H1 (cell line): ENCODE data around the gene RASGRP1. TPM values are rescaled to one million over a fixed set of nuclear protein-coding genes. Genes with fewer than 3 reads are reported as not detected.

Experiments
- CHD2 ChIP-seq: IDR thresholded peaks from 2 replicates; pipeline ENCODE4 v1.6.1; 2012; ENCODE audit warnings: low read length, improper control_type of control experiment
- CHD7 ChIP-seq: fragments of 300-600 bp; sonication (generic); IDR thresholded peaks from 2 replicates; pipeline ENCODE4 v1.7.1; 2012; ENCODE audit warnings: low read length, moderate library complexity, mild to moderate bottlenecking, inconsistent platforms; ENCODE audit not compliant: insufficient replicate concordance
- CTCF ChIP-seq, 3 experiments: IDR thresholded peaks; 1 replicate in 2 of 3; 2 replicates in 1 of 3; pipeline versions ENCODE4 v1.5.1 to v1.6.1; 2011; ENCODE audit warnings: low read length in 3 of 3, mild to moderate bottlenecking in 3 of 3, inconsistent platforms in 2 of 3, low read depth in 1 of 3, moderate library complexity in 1 of 3; ENCODE audit not compliant: insufficient read depth in 1 of 3; ENCODE audit errors: control extremely low read depth in 1 of 3
- EP300 ChIP-seq, 2 experiments: IDR thresholded peaks; 1 replicate in 1 of 2; 2 replicates in 1 of 2; pipeline ENCODE4 v1.6.1; 2011 to 2012; ENCODE audit warnings: low read depth in 2 of 2, low read length in 2 of 2, mild to moderate bottlenecking in 2 of 2, borderline replicate concordance in 1 of 2, inconsistent platforms in 1 of 2, moderate library complexity in 1 of 2
- RXRA ChIP-seq: IDR thresholded peaks from 2 replicates; pipeline ENCODE4 v1.6.1; 2011; ENCODE audit warnings: low read depth, mild to moderate bottlenecking, low read length, moderate library complexity; ENCODE audit not compliant: insufficient read depth
- SAP30 ChIP-seq: fragments of 300-600 bp; sonication (generic); IDR thresholded peaks from 2 replicates; pipeline ENCODE4 v1.7.1; 2012; ENCODE audit warnings: low read length, moderate library complexity, mild to moderate bottlenecking, inconsistent platforms; ENCODE audit not compliant: insufficient read depth, insufficient replicate concordance
- SP1 ChIP-seq: IDR thresholded peaks from 2 replicates; pipeline ENCODE4 v1.6.1; 2011; ENCODE audit warnings: low read depth, low read length
- polyA plus RNA-seq, 7 experiments: library from polyadenylated mRNA; depleted of rRNA in 3 of 7; stranded (reverse) in 5 of 7; unstranded in 2 of 7; fragments of >200 nt in 5 of 7; fragments of 200-250 nt in 2 of 7; gene quantifications; 1 replicate in 5 of 7; 2 replicates in 1 of 7; 4 replicates in 1 of 7; pipeline versions ENCODE4 v1.2.1 to v1.2.3, GENCODE V29; 2011 to 2013; ENCODE audit warnings: missing spikeins in 2 of 7, mixed read lengths in 2 of 7
- total RNA-seq: library from RNA; stranded (reverse); fragmentation: NEBNext Ultra II Directional; extraction: Animal tissue kit (Norgen Biotek cat#: 25700); gene quantifications from 2 replicates; pipeline ENCODE4 v1.2.1, GENCODE V29; 2021

RASGRP1 gene
- total and polyA plus RNA-seq, 2 of the 8 experiments (the other 6 are each of a cell fraction or from before 2014, with no cell fraction given) = 1.1 to 2.1 TPM

- no peak for TF ChIP-seq CHD7
- no peak for TF ChIP-seq EP300 (IDR thresholded peaks at IDR 0.05; ENCODE audit: borderline replicate concordance in 1 of 2, low read depth in 2 of 2, low read length in 2 of 2)
- no peak for TF ChIP-seq SP1
- TF ChIP-seq CTCF (IDR thresholded peaks at IDR 0.05; ENCODE audit: control extremely low read depth in 1 of 3, insufficient read depth in 1 of 3, low read depth in 1 of 3, low read length in 3 of 3) = no peak
- no peak for TF ChIP-seq SAP30
- no peak for TF ChIP-seq RXRA
- TF ChIP-seq CHD2 = no peak
These were observed 17.2 kb downstream of the RASGRP1 start (continued) for GRCh38 chr15:38547255-38547997.
